OCI-LY3 (cell line): ENCODE data around the gene B3GNT4.

Source experiments
- EZH2phosphoT487 ChIP-seq: fragments of 200-600 bp; shearing (Covaris generic); IDR thresholded peaks from 2 replicates; pipeline ENCODE4 v1.6.1; 2018; ENCODE audit warnings: antibody characterized with exemption, mixed run types, low read depth
- TF ChIP-seq, protein P1 (sequence below): fragments of 200-600, 300-600 bp; sonication (generic); IDR thresholded peaks from 2 replicates; pipeline ENCODE4 v1.5.1; 2014; ENCODE audit warnings: antibody characterized with exemption, low read length, low read depth

DNA sequence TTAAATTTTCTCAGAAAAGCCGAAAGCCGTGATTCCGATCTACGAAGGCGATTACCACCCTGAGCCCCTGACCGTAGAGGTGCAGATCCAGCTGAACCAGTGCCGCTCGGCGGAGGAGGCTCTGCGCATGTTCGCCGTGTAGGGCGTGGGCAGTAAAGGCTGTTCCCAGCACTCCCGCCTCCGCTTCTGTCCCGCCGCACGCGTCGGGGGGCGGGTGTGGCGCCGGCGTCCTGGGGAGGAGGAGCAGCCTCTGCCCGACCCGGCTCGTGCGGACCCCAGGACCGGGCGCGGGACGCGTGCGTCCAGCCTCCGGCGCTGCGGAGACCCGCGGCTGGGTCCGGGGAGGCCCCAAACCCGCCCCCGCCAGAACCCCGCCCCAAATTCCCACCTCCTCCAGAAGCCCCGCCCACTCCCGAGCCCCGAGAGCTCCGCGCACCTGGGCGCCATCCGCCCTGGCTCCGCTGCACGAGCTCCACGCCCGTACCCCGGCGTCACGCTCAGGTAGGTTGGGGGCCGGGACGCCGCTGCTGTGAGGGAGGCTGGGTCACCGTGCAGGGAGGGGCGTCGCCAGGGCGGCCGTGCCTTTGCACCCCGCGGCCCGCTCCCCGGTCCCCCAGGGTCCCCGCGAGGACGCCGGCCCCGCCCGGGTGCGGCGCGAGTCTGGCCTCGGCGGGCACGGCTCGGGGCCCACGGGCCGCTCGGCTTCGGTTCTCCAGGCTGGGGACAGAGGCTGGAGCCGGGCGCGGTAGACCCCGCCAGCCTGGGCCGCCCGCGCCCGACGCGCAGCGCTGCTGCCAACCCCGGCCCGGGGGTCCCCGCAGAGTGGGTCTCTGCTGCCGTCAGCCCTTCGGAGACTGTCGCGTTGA, at the start of gene B3GNT4:
- TF ChIP-seq, protein P1, sequence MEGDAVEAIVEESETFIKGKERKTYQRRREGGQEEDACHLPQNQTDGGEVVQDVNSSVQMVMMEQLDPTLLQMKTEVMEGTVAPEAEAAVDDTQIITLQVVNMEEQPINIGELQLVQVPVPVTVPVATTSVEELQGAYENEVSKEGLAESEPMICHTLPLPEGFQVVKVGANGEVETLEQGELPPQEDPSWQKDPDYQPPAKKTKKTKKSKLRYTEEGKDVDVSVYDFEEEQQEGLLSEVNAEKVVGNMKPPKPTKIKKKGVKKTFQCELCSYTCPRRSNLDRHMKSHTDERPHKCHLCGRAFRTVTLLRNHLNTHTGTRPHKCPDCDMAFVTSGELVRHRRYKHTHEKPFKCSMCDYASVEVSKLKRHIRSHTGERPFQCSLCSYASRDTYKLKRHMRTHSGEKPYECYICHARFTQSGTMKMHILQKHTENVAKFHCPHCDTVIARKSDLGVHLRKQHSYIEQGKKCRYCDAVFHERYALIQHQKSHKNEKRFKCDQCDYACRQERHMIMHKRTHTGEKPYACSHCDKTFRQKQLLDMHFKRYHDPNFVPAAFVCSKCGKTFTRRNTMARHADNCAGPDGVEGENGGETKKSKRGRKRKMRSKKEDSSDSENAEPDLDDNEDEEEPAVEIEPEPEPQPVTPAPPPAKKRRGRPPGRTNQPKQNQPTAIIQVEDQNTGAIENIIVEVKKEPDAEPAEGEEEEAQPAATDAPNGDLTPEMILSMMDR, result no peak
- TF ChIP-seq EZH2phosphoT487, result no peak
